ENCODE results near the gene TGFBR3L.
"Not testable (repeated sequence)": the region's sequence is repeated elsewhere in the genome, so short reads cannot be mapped to it uniquely, and the experiment has no call there.

TGFBR3L gene

DNA sequence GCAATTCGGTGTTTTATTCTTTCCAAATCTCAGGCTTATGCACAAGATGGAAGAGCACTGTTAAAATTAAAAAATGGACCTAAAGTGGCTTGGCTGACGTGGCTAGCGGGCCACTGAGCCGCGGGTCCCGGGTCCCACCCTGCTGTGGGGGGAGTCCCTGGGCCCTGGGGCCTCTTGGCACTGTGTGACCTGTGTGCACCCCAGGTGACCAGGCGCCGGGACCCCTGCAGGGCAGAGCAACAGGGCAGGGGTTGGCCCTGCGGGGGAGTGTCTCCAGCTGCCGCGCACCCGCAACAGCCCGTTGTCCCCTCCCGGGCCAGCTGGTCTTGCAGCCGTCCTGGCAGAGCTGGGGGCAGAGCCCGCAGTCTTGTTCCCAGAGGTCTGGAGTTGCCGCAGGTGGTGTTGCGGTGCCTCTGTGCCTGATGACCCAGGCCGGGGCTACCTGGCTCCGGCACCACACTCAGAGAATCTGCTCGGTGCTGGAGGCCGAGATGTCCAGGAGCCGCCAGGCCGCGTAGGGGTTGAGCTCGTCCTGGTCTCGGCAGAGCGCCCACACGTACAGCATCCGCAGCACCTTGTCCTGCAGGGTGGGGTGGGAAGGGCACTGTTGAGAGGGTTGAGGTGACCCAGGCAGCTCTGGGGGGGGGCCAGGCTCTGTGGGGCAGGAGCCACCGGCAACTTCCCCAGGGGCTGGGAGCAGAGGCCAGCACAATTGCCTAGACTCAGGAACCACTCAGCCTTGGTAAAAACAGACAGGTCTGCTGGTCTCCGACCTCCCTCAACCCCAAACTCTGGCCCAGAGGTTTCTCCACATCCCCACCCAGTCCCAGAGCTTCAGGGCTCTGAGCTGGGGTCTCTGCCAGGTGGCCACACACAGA, 12.3 kb downstream of the TGFBR3L start:
- no peak overlapping the region for H3K4me3 ChIP-seq (ENCODE audit: control insufficient read depth, low read depth, low read length)
- no peak for DNase-seq (ENCODE audit: low read depth)
- TF ChIP-seq CTCF (conservative IDR thresholded peaks at IDR 0.05; ENCODE audit: control insufficient read depth, insufficient read depth, low read depth, low read length): no peak

DNA sequence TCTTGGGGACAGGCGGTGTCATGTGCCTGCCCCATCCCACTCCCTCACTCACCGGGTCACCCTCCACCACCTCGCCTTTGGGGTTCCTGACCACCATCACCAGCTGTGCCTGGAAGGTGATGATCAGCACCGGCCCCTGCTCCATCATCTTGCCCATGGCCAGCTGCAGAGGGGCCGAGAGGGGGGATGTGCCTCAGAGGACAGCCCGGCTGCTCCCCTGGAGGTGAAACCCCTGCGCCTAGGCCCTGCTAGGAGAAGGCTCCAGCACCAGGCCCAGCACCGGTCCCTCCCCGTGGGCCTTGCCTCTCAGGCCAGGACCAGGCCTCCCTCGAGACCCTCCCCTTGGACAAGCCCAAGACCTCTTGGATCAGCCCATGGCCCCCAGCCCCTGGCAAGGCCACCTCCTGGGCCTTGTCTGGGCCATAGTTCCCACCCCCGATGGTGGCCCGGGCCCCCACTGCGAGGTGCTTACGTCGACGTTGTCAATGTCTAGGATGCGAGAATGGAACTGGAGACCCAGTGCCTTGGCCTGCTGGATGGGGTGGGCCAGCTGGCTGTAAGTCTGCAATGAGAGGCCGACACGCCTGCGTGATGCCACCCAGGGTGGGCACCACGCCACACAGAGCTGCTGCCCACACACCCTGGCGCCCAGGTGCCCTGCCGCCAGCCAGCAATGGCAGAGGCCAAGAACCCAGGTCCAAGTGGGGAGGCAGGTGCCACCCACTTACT, 13.1 kb downstream of the TGFBR3L start:
- TF ChIP-seq CTCF (conservative IDR thresholded peaks at IDR 0.05; ENCODE audit: control insufficient read depth, insufficient read depth, low read depth, low read length): no peak

DNA sequence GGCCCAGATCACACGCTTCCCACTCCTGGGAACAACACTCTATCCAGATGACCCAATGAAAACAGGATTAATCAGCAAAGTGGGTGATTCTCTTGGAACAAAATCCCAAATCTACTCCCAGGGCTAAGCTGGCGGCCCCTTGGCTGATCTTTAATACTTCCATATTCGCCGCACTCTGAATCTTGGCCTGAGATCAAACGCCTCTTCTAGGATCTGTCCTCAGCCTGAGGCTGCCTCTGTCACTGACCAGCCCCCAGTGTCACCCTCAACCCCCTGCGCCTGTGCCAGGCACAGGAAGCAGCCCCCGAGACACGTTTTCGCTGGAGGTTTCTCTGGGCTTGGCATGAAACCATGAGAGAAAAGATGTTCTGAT, 13.7 kb downstream of the TGFBR3L start:
- no peak overlapping the region for H3K4me3 ChIP-seq (ENCODE audit: control insufficient read depth, low read depth, low read length)
- peak; percentile 43 for DNase-seq (ENCODE audit: low read depth)
- no peak for TF ChIP-seq CTCF (conservative IDR thresholded peaks at IDR 0.05; ENCODE audit: control insufficient read depth, insufficient read depth, low read depth, low read length)

More for the DNA sequence above, 13.1 kb downstream of the TGFBR3L start:
- H3K4me3 ChIP-seq (ENCODE audit: control insufficient read depth, low read depth, low read length): no peak overlapping the region
- no peak for DNase-seq (ENCODE audit: low read depth)

DNA sequence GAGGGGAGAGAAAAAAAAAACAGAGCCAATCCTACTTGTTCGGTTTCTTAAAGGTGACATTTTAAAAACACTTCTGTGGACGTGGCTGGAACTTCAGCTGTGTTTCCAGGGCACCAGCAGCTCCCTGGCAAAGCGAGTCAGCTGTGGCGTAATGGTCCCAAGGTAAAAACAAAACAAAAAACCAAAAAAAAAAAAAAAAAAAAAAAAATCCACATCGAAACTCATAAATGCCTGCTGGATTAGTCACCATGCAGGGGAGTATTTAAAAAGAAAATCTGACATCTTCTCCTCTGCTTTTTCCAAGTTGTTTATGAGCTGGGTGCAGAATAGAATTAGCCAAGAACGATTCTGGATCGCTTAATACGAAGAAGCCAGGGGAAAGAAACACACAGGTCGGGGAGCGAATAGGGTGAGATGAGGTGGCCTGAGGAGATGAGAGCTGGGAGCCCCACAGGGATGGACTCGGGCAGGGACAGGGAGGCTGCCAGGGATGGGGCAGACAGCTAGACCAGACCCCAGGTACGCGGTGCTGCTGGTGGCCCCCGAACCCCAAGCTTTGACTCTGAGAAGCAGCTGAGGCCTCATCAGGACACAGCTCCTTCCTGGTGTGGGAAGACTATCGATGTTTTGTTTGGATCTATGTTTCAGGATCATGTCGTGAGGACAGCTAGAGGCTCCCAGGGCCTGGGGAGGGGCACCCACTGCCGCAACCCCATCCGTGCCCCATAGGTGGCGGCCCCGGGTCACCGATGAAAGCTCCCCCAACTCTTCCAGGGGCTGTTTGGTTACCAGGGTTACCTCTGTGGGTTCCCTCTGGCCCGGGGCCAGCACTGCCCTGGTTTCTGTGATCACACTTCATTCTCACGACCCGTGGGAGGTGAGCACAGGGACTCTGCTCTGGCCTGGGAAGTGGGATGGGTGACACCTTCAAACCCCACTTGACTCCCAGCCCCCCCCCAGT, 14.4 kb downstream of the TGFBR3L start:
- no peak overlapping the region for H3K4me3 ChIP-seq (ENCODE audit: control insufficient read depth, low read depth, low read length)
- TF ChIP-seq CTCF (conservative IDR thresholded peaks at IDR 0.05; ENCODE audit: control insufficient read depth, insufficient read depth, low read depth, low read length): peak; percentile 39
- DNase-seq (ENCODE audit: low read depth): peak; percentile 87

DNA sequence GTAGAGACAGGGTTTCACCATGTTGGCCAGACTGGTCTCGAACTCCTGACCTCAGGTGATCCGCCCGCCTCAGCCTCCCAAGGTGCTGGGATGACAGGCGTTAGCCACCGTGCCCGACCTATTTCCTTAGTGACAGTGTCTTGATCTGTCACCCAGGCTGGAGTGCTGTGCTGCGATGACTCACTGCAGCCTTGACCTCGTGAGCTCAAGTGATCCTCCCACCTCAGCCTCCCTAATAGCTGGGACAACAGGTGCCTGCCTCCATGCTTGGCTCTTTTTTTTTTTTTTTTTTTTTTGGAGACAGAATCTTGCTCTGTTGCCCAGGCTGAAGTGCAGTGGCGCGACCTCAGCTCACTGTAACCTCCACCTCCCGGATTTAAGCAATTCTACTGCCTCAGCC, 15.4 kb downstream of the TGFBR3L start:
- peak; percentile 23 for DNase-seq (ENCODE audit: low read depth)
- H3K4me3 ChIP-seq (ENCODE audit: control insufficient read depth, low read depth, low read length): not testable (repeated sequence)

GRCh38 chr19:7930765-7931164, 16.1 kb downstream of the TGFBR3L start:
- TF ChIP-seq CTCF (conservative IDR thresholded peaks at IDR 0.05; ENCODE audit: control insufficient read depth, insufficient read depth, low read depth, low read length): no peak
- no peak for DNase-seq (ENCODE audit: low read depth)
- H3K4me3 ChIP-seq (ENCODE audit: control insufficient read depth, low read depth, low read length): no peak overlapping the region
